Measurements from ENCODE around the gene KIRREL3.

- TF ChIP-seq EZH2 (IDR thresholded peaks at IDR 0.05; ENCODE audit: low read length, unreplicated experiment) (no peak), CTCF (conservative IDR thresholded peaks at IDR 0.05; ENCODE audit: low read depth, low read length) (no peak)
Measured at GRCh38 chr11:126496576-126497337, 503.8 kb downstream of the KIRREL3 start.

Measured in PC-3 (cell line).